Esophagus squamous epithelium (tissue), 4 donors: Measurements from ENCODE around the gene PDE3A.

ENCODE experiments used
- POLR2A ChIP-seq, 4 donors: fragments of 450-650 bp; IDR thresholded peaks; one replicate each; pipeline ENCODE4 v1.6.1; 2017; ENCODE audit warnings: antibody characterized with exemption in 4 of 4, mild to moderate bottlenecking in 4 of 4, moderate library complexity in 3 of 4
- TF ChIP-seq, protein P1 (sequence below), 6 experiments: fragments of 450-650 bp in 4 of 6; fragments of 200-600 bp in 2 of 6; sonication (generic) in 2 of 6; IDR thresholded peaks; one replicate each; pipeline ENCODE4 v1.5.1; 2016 to 2019; ENCODE audit warnings: antibody characterized with exemption in 6 of 6, mild to moderate bottlenecking in 4 of 6, moderate library complexity in 4 of 6

- no peak for TF ChIP-seq POLR2A (IDR thresholded peaks at IDR 0.05)
- TF ChIP-seq, protein P1, sequence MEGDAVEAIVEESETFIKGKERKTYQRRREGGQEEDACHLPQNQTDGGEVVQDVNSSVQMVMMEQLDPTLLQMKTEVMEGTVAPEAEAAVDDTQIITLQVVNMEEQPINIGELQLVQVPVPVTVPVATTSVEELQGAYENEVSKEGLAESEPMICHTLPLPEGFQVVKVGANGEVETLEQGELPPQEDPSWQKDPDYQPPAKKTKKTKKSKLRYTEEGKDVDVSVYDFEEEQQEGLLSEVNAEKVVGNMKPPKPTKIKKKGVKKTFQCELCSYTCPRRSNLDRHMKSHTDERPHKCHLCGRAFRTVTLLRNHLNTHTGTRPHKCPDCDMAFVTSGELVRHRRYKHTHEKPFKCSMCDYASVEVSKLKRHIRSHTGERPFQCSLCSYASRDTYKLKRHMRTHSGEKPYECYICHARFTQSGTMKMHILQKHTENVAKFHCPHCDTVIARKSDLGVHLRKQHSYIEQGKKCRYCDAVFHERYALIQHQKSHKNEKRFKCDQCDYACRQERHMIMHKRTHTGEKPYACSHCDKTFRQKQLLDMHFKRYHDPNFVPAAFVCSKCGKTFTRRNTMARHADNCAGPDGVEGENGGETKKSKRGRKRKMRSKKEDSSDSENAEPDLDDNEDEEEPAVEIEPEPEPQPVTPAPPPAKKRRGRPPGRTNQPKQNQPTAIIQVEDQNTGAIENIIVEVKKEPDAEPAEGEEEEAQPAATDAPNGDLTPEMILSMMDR (IDR thresholded peaks at IDR 0.05) = no peak
These were observed 16.9 kb upstream of the PDE3A start for GRCh38 chr12:20351406-20351805.
